WI38 (cell line): Measurements from ENCODE around the gene XRCC5.

Source experiments
- H3K4me3 ChIP-seq: 2 replicates; pipeline ENCODE4 v1.5.1; 2011; ENCODE audit warnings: low read depth, mild to moderate bottlenecking, control low read depth, low read length
- CTCF ChIP-seq: IDR thresholded peaks from 2 replicates; pipeline ENCODE4 v1.5.1; 2012; ENCODE audit warnings: low read depth, mild to moderate bottlenecking, control low read depth, low read length

Gene XRCC5

GRCh38 chr2:216236486-216236885 is 127.3 kb downstream of the XRCC5 start:
- H3K4me3 ChIP-seq = no peak overlapping the region
- no peak for TF ChIP-seq CTCF

GRCh38 chr2:216242365-216242764 is 133.2 kb downstream of the XRCC5 start:
- TF ChIP-seq CTCF = no peak
- no peak overlapping the region for H3K4me3 ChIP-seq

GRCh38 chr2:216243026-216243425 is 133.9 kb downstream of the XRCC5 start:
- no peak overlapping the region for H3K4me3 ChIP-seq
- no peak for TF ChIP-seq CTCF

- no peak overlapping the region for H3K4me3 ChIP-seq
- TF ChIP-seq CTCF = no peak
Observed at GRCh38 chr2:216245391-216245975, 136.3 kb downstream of the XRCC5 start.

- TF ChIP-seq CTCF = no peak
- H3K4me3 ChIP-seq = no peak overlapping the region
Observed at GRCh38 chr2:216246766-216247165, 137.6 kb downstream of the XRCC5 start.
